ENCODE data around the gene DPPA2.

- TF ChIP-seq CTCF (IDR thresholded peaks at IDR 0.05) (no peak), POLR2A (IDR thresholded peaks at IDR 0.05) (no peak), POLR2AphosphoS5 (IDR thresholded peaks at IDR 0.05) (no peak)
Observed at GRCh38 chr3:109268181-109268580, 48.1 kb downstream of the DPPA2 start.

All from suprapubic skin (tissue), 4 donors.